ENCODE results near the gene ZKSCAN2.

The ZKSCAN2 gene

DNA sequence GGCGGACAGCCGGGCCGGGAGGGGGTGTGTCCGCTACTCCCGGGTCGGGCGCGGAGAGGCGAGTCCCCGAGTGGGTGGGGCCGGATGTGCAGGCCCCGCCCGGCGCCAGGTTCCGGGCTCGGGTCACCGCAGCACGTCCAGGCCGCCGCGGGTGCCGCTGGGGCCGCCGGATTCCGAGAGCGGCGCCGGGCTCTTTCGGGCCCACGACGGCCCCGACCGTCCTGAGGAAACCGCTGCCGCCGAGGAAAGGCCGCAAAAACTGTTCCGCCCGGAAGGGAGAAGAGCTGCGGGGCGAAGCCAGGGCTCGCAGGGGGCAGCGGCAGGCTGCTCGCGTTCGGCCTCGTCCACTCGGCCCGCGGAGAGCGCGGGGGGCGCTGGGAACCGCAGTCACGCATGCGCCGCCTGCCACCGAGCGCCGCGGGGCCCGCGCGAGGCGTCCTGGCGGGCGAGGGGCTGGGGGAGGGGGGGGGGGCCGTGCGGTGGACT, at the start of gene ZKSCAN2:
ZKSCAN2 (minus strand) TSS at position 376 of the 486 bp plus-strand sequence. CDS start 718 bp downstream, outside the sequence.
- peak within 1 kb of the TSS; percentile 79 for H3K4me3 ChIP-seq (ENCODE audit: low read depth, low read length)
- POLR2A ChIA-PET, result interaction anchor here (0.5 to 1.3 kb wide), 3 partner anchors 10 to 700 kb away, joined by 3 to 7 read pairs (median 5); no protein-coding TSS in a partner anchor
- H3K4me1 ChIP-seq (ENCODE audit: control insufficient read depth, insufficient read depth, low read length), result no peaks in the 10 kb centered on the region
- H3K9me3 ChIP-seq (ENCODE audit: control insufficient read depth, insufficient read depth, low read depth, low read length), result no peaks in the 10 kb centered on the region
- CTCF ChIA-PET, result no interaction called here
- H3K36me3 ChIP-seq (ENCODE audit: control insufficient read depth in 2 of 2, insufficient read depth in 1 of 2, low read length in 2 of 2), result peaks cover 6 to 33% of the 10 kb centered on the region in 2 experiments; a peak in 2 of 3 replicates
- peak within 1 kb of the TSS; percentile 94 for H3K27ac ChIP-seq (ENCODE audit: extremely low read depth, low read depth, low read length)
- TF ChIP-seq GLIS1 (tag by site-specific recombination; IDR thresholded peaks at IDR 0.05) (peak; percentile 27; the same call in 1 of the 2 replicates), ZSCAN30 (tag by site-specific recombination; IDR thresholded peaks at IDR 0.05) (peak; percentile 75), BCL11B (tag by site-specific recombination; IDR thresholded peaks at IDR 0.05; ENCODE audit: low read depth) (no peak), ZNF202 (tag by site-specific recombination; IDR thresholded peaks at IDR 0.05; ENCODE audit: borderline replicate concordance) (no peak), ZNF324 (tag by site-specific recombination; IDR thresholded peaks at IDR 0.05) (no peak), ZNF621 (tag by site-specific recombination; IDR thresholded peaks at IDR 0.05) (no peak), ZNF433 (tag by site-specific recombination; IDR thresholded peaks at IDR 0.05; ENCODE audit: low read depth) (no peak), EGR2 (tag by site-specific recombination; IDR thresholded peaks at IDR 0.05; ENCODE audit: low read depth) (peak; percentile 62; the same call in 1 of the 2 replicates), FEZF1 (tag by site-specific recombination; IDR thresholded peaks at IDR 0.05) (no peak), MYNN (tag by site-specific recombination; IDR thresholded peaks at IDR 0.05; ENCODE audit: borderline replicate concordance) (no peak), ZBTB8A (tag by site-specific recombination; IDR thresholded peaks at IDR 0.05) (peak; percentile 68; the same call in 1 of the 2 replicates), MEIS1 (CRISPR knock-in tag; IDR thresholded peaks at IDR 0.05; ENCODE audit: borderline replicate concordance) (no peak), ZNF184 (tag by site-specific recombination; IDR thresholded peaks at IDR 0.05) (peak; percentile 8; the same call in 1 of the 2 replicates), TCF7L2 (IDR thresholded peaks at IDR 0.05; ENCODE audit: borderline replicate concordance, low read depth, low read length) (no peak), ZNF10 (tag by site-specific recombination; IDR thresholded peaks at IDR 0.05) (no peak; the same call in 1 of the 2 replicates), ZNF629 (tag by site-specific recombination; IDR thresholded peaks at IDR 0.05) (no peak)
- TF ChIP-seq, protein P1, sequence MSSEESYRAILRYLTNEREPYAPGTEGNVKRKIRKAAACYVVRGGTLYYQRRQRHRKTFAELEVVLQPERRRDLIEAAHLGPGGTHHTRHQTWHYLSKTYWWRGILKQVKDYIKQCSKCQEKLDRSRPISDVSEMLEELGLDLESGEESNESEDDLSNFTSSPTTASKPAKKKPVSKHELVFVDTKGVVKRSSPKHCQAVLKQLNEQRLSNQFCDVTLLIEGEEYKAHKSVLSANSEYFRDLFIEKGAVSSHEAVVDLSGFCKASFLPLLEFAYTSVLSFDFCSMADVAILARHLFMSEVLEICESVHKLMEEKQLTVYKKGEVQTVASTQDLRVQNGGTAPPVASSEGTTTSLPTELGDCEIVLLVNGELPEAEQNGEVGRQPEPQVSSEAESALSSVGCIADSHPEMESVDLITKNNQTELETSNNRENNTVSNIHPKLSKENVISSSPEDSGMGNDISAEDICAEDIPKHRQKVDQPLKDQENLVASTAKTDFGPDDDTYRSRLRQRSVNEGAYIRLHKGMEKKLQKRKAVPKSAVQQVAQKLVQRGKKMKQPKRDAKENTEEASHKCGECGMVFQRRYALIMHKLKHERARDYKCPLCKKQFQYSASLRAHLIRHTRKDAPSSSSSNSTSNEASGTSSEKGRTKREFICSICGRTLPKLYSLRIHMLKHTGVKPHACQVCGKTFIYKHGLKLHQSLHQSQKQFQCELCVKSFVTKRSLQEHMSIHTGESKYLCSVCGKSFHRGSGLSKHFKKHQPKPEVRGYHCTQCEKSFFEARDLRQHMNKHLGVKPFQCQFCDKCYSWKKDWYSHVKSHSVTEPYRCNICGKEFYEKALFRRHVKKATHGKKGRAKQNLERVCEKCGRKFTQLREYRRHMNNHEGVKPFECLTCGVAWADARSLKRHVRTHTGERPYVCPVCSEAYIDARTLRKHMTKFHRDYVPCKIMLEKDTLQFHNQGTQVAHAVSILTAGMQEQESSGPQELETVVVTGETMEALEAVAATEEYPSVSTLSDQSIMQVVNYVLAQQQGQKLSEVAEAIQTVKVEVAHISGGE (tag by site-specific recombination; conservative IDR thresholded peaks at IDR 0.05; ENCODE audit: low read depth), result peak; percentile 64
- TF ChIP-seq, protein P2, sequence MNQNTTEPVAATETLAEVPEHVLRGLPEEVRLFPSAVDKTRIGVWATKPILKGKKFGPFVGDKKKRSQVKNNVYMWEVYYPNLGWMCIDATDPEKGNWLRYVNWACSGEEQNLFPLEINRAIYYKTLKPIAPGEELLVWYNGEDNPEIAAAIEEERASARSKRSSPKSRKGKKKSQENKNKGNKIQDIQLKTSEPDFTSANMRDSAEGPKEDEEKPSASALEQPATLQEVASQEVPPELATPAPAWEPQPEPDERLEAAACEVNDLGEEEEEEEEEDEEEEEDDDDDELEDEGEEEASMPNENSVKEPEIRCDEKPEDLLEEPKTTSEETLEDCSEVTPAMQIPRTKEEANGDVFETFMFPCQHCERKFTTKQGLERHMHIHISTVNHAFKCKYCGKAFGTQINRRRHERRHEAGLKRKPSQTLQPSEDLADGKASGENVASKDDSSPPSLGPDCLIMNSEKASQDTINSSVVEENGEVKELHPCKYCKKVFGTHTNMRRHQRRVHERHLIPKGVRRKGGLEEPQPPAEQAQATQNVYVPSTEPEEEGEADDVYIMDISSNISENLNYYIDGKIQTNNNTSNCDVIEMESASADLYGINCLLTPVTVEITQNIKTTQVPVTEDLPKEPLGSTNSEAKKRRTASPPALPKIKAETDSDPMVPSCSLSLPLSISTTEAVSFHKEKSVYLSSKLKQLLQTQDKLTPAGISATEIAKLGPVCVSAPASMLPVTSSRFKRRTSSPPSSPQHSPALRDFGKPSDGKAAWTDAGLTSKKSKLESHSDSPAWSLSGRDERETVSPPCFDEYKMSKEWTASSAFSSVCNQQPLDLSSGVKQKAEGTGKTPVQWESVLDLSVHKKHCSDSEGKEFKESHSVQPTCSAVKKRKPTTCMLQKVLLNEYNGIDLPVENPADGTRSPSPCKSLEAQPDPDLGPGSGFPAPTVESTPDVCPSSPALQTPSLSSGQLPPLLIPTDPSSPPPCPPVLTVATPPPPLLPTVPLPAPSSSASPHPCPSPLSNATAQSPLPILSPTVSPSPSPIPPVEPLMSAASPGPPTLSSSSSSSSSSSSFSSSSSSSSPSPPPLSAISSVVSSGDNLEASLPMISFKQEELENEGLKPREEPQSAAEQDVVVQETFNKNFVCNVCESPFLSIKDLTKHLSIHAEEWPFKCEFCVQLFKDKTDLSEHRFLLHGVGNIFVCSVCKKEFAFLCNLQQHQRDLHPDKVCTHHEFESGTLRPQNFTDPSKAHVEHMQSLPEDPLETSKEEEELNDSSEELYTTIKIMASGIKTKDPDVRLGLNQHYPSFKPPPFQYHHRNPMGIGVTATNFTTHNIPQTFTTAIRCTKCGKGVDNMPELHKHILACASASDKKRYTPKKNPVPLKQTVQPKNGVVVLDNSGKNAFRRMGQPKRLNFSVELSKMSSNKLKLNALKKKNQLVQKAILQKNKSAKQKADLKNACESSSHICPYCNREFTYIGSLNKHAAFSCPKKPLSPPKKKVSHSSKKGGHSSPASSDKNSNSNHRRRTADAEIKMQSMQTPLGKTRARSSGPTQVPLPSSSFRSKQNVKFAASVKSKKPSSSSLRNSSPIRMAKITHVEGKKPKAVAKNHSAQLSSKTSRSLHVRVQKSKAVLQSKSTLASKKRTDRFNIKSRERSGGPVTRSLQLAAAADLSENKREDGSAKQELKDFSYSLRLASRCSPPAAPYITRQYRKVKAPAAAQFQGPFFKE (tag by site-specific recombination; IDR thresholded peaks at IDR 0.05; ENCODE audit: borderline replicate concordance), result no peak
- TF ChIP-seq, protein P3, sequence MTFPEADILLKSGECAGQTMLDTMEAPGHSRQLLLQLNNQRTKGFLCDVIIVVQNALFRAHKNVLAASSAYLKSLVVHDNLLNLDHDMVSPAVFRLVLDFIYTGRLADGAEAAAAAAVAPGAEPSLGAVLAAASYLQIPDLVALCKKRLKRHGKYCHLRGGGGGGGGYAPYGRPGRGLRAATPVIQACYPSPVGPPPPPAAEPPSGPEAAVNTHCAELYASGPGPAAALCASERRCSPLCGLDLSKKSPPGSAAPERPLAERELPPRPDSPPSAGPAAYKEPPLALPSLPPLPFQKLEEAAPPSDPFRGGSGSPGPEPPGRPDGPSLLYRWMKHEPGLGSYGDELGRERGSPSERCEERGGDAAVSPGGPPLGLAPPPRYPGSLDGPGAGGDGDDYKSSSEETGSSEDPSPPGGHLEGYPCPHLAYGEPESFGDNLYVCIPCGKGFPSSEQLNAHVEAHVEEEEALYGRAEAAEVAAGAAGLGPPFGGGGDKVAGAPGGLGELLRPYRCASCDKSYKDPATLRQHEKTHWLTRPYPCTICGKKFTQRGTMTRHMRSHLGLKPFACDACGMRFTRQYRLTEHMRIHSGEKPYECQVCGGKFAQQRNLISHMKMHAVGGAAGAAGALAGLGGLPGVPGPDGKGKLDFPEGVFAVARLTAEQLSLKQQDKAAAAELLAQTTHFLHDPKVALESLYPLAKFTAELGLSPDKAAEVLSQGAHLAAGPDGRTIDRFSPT (tag by site-specific recombination; IDR thresholded peaks at IDR 0.05), result no peak
- TF ChIP-seq, protein P4, sequence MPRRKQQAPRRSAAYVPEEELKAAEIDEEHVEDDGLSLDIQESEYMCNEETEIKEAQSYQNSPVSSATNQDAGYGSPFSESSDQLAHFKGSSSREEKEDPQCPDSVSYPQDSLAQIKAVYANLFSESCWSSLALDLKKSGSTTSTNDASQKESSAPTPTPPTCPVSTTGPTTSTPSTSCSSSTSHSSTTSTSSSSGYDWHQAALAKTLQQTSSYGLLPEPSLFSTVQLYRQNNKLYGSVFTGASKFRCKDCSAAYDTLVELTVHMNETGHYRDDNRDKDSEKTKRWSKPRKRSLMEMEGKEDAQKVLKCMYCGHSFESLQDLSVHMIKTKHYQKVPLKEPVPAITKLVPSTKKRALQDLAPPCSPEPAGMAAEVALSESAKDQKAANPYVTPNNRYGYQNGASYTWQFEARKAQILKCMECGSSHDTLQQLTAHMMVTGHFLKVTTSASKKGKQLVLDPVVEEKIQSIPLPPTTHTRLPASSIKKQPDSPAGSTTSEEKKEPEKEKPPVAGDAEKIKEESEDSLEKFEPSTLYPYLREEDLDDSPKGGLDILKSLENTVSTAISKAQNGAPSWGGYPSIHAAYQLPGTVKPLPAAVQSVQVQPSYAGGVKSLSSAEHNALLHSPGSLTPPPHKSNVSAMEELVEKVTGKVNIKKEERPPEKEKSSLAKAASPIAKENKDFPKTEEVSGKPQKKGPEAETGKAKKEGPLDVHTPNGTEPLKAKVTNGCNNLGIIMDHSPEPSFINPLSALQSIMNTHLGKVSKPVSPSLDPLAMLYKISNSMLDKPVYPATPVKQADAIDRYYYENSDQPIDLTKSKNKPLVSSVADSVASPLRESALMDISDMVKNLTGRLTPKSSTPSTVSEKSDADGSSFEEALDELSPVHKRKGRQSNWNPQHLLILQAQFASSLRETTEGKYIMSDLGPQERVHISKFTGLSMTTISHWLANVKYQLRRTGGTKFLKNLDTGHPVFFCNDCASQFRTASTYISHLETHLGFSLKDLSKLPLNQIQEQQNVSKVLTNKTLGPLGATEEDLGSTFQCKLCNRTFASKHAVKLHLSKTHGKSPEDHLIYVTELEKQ (tag by site-specific recombination; IDR thresholded peaks at IDR 0.05; ENCODE audit: borderline replicate concordance), result no peak
- TF ChIP-seq, protein P5, sequence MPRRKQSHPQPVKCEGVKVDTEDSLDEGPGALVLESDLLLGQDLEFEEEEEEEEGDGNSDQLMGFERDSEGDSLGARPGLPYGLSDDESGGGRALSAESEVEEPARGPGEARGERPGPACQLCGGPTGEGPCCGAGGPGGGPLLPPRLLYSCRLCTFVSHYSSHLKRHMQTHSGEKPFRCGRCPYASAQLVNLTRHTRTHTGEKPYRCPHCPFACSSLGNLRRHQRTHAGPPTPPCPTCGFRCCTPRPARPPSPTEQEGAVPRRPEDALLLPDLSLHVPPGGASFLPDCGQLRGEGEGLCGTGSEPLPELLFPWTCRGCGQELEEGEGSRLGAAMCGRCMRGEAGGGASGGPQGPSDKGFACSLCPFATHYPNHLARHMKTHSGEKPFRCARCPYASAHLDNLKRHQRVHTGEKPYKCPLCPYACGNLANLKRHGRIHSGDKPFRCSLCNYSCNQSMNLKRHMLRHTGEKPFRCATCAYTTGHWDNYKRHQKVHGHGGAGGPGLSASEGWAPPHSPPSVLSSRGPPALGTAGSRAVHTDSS (tag by site-specific recombination; IDR thresholded peaks at IDR 0.05), result no peak

Data from HEK293 (cell line).